ENCODE data around the gene EED. TPM values are rescaled to one million over a fixed set of nuclear protein-coding genes. Genes with fewer than 3 reads are reported as not detected.

EED gene
- total RNA-seq, 1 donor from 2014 or later, result 44.7 TPM

DNA sequence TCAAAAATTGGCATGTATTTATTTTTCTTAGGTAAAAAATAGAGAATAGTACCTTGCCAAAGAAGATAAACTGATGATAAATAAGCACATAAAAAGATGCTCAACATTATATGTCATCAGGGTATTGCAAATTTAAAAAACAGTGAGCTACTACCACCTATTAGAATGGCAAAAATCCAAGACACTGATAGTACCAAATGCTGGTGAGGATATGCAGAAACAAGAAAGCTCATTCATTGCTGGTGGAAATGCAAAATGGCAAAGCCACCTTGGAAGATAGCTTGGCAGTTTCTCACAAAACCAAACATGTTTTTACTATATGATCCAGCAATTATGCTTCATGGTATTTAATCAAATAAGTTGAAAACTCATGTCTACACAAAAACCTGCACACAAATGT is 46.4 kb upstream of the EED start:
- Mint-ChIP-seq H3K27ac (no peak overlapping the region), H3K4me1 (ENCODE audit: unreplicated experiment) (peaks cover 12% of the 10 kb centered on the region), H3K36me3 (no peaks in the 10 kb centered on the region), H3K9me3 (no peaks in the 10 kb centered on the region), H3K27me3 (peaks cover 10% of the 10 kb centered on the region), H3K4me3 (no peak overlapping the region)
- TF ChIP-seq, protein P1, sequence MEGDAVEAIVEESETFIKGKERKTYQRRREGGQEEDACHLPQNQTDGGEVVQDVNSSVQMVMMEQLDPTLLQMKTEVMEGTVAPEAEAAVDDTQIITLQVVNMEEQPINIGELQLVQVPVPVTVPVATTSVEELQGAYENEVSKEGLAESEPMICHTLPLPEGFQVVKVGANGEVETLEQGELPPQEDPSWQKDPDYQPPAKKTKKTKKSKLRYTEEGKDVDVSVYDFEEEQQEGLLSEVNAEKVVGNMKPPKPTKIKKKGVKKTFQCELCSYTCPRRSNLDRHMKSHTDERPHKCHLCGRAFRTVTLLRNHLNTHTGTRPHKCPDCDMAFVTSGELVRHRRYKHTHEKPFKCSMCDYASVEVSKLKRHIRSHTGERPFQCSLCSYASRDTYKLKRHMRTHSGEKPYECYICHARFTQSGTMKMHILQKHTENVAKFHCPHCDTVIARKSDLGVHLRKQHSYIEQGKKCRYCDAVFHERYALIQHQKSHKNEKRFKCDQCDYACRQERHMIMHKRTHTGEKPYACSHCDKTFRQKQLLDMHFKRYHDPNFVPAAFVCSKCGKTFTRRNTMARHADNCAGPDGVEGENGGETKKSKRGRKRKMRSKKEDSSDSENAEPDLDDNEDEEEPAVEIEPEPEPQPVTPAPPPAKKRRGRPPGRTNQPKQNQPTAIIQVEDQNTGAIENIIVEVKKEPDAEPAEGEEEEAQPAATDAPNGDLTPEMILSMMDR (conservative IDR thresholded peaks at IDR 0.05), result no peak
- DNase-seq (ENCODE audit: extremely low spot score, unreplicated experiment), result no peak

DNA sequence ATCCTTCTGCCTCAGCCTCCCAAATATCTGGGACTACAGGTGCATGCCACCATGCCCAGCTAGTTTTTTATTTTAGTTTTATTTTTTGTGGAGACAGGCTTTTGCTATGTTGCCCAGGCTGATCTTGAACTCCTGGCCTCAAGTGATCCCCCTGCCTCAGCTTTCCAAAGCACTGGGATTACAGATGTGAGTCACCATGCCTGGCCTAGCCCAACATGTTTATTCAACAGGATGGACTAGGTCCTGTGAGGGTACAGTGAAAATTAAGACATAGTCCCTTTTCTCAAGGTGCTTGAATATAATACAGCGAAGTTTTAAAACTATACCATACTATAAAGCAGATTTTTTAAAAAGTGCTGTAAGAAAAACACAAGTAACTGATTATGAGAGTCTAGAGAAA is 45.2 kb upstream of the EED start:
- no peaks in the 10 kb centered on the region for H3K9me3 Mint-ChIP-seq
- no peak overlapping the region for H3K27ac Mint-ChIP-seq
- no peak for DNase-seq (ENCODE audit: extremely low spot score, unreplicated experiment)
- peaks cover 11% of the 10 kb centered on the region for H3K4me1 Mint-ChIP-seq (ENCODE audit: unreplicated experiment)
- peaks cover 10% of the 10 kb centered on the region for H3K27me3 Mint-ChIP-seq
- no peaks in the 10 kb centered on the region for H3K36me3 Mint-ChIP-seq
- TF ChIP-seq, protein P1 (conservative IDR thresholded peaks at IDR 0.05), result no peak
- H3K4me3 Mint-ChIP-seq, result no peak overlapping the region

DNA sequence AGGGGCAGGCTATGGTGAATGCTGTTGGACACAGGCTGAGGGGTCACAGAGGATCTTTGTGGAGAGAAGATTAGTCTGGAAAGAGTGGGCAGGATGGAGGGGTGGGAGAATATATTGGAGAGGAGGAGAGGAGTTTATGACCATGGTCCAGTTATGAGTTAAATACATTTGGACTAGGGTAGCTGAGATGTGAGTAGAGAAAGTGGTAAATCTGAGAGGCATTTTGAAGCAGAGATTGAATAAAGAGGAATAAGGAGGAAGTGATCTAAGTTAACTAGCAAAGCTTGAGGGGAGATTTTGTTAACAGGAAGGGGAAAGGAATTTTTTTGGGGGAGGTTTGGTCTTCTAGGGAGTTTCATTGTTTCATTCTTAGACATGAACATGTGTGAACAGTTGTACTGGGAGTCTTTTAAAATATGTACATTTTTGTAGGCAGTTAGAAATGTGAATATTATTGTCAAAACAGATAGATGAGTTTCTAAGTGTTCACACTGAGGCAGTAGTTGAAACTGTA is 43.1 kb upstream of the EED start:
- Mint-ChIP-seq H3K36me3 (no peaks in the 10 kb centered on the region), H3K4me1 (ENCODE audit: unreplicated experiment) (peaks cover 5% of the 10 kb centered on the region), H3K27me3 (peaks cover 5% of the 10 kb centered on the region), H3K27ac (no peak overlapping the region), H3K9me3 (no peaks in the 10 kb centered on the region), H3K4me3 (no peak overlapping the region)
- DNase-seq (ENCODE audit: extremely low spot score, unreplicated experiment), result no peak
- TF ChIP-seq, protein P1 (conservative IDR thresholded peaks at IDR 0.05), result no peak

DNA sequence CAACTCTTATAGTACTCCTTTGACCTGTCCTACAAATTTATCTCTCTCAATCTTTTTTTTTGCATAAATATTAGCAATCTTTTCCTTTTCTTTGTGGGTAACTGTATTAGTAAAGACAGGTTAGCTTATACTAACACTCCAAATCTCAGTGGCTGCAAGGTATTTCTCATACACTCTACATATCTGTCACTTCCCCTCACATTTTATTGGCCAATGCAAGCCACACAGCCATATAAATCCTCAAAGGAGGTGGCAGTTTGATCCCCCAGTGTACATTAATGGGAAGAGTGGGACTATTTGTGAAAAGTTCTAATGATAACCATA is 42.6 kb upstream of the EED start:
- Mint-ChIP-seq H3K27ac (no peak overlapping the region), H3K4me3 (no peak overlapping the region), H3K36me3 (no peaks in the 10 kb centered on the region), H3K9me3 (no peaks in the 10 kb centered on the region), H3K27me3 (peaks cover 5% of the 10 kb centered on the region), H3K4me1 (ENCODE audit: unreplicated experiment) (peaks cover 5% of the 10 kb centered on the region)
- DNase-seq (ENCODE audit: extremely low spot score, unreplicated experiment), result no peak
- TF ChIP-seq, protein P1 (conservative IDR thresholded peaks at IDR 0.05), result no peak

DNA sequence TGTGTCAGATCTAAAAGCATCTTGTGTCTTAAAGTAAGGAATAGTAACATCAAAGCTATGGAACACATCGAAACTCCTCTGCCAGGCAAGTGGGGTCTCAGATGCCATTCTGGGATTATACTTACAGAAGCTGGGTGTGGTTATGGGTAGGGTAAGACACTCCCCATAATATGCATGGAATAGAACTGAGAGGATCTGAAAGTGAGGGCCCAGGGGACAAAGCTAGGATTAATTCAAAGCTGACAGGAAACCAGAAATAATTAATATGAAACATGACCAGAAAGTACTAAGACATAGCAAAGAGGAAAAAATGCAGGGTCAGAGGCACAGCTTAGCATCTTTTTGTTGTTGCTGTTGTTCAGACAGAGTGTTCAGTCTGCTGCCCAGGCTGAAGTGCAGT is 40.2 kb upstream of the EED start:
- no peak overlapping the region for H3K4me3 Mint-ChIP-seq
- no peak overlapping the region for H3K27ac Mint-ChIP-seq
- TF ChIP-seq, protein P1 (conservative IDR thresholded peaks at IDR 0.05), result no peak
- H3K4me1 Mint-ChIP-seq (ENCODE audit: unreplicated experiment), result peaks cover 5% of the 10 kb centered on the region
- peaks cover 5% of the 10 kb centered on the region for H3K9me3 Mint-ChIP-seq
- H3K27me3 Mint-ChIP-seq, result peaks cover 5% of the 10 kb centered on the region
- no peak for DNase-seq (ENCODE audit: extremely low spot score, unreplicated experiment)
- H3K36me3 Mint-ChIP-seq, result no peaks in the 10 kb centered on the region
